Measurements from ENCODE around the gene CYP46A1.
A peak's percentile ranks its signal among the peaks of the same experiment; 100 is the strongest.

Gene CYP46A1

GRCh38 chr14:99742074-99742473 lies 58.0 kb downstream of the CYP46A1 start:
- DNase-seq (ENCODE audit: low read depth): no peak
- no peak for TF ChIP-seq CTCF (IDR thresholded peaks at IDR 0.05; ENCODE audit: insufficient read depth, low read depth, low read length, missing control alignments)
- H3K4me3 ChIP-seq (ENCODE audit: low read length): no peak overlapping the region

GRCh38 chr14:99742509-99743487 lies 58.7 kb downstream of the CYP46A1 start:
- no peak for DNase-seq (ENCODE audit: low read depth)
- TF ChIP-seq CTCF (IDR thresholded peaks at IDR 0.05; ENCODE audit: insufficient read depth, low read depth, low read length, missing control alignments): no peak
- no peak overlapping the region for H3K4me3 ChIP-seq (ENCODE audit: low read length)

- DNase-seq (ENCODE audit: low read depth): peak; percentile 49
- TF ChIP-seq CTCF (IDR thresholded peaks at IDR 0.05; ENCODE audit: insufficient read depth, low read depth, low read length, missing control alignments): no peak
- H3K4me3 ChIP-seq (ENCODE audit: low read length): no peak overlapping the region
Measured at GRCh38 chr14:99744199-99744872, 60.2 kb downstream of the CYP46A1 start.

GRCh38 chr14:99744873-99745224 lies 60.8 kb downstream of the CYP46A1 start:
- TF ChIP-seq CTCF (IDR thresholded peaks at IDR 0.05; ENCODE audit: insufficient read depth, low read depth, low read length, missing control alignments): no peak
- no peak overlapping the region for H3K4me3 ChIP-seq (ENCODE audit: low read length)
- peak; percentile 41 for DNase-seq (ENCODE audit: low read depth)

GRCh38 chr14:99745307-99745951 lies 61.3 kb downstream of the CYP46A1 start:
- no peak overlapping the region for H3K4me3 ChIP-seq (ENCODE audit: low read length)
- no peak for TF ChIP-seq CTCF (IDR thresholded peaks at IDR 0.05; ENCODE audit: insufficient read depth, low read depth, low read length, missing control alignments)
- no peak for DNase-seq (ENCODE audit: low read depth)

- H3K4me3 ChIP-seq (ENCODE audit: low read length): no peak overlapping the region
- TF ChIP-seq CTCF (IDR thresholded peaks at IDR 0.05; ENCODE audit: insufficient read depth, low read depth, low read length, missing control alignments): no peak
- DNase-seq (ENCODE audit: low read depth): no peak
Measured at GRCh38 chr14:99747167-99747566, 63.1 kb downstream of the CYP46A1 start.
